Putamen (tissue), 1 donor: ENCODE data around the gene TERT.

Source experiments
- DNase-seq: peaks from one replicate; pipeline ENCODE4 v3.0.0-alpha.2; 2016; ENCODE audit warnings: low spot score

The TERT gene

GRCh38 chr5:1206521-1207412 lies 88.1 kb downstream of the TERT start:
- no peak for DNase-seq

- DNase-seq = no peak
Observed at GRCh38 chr5:1205255-1206180, 89.3 kb downstream of the TERT start.

DNA sequence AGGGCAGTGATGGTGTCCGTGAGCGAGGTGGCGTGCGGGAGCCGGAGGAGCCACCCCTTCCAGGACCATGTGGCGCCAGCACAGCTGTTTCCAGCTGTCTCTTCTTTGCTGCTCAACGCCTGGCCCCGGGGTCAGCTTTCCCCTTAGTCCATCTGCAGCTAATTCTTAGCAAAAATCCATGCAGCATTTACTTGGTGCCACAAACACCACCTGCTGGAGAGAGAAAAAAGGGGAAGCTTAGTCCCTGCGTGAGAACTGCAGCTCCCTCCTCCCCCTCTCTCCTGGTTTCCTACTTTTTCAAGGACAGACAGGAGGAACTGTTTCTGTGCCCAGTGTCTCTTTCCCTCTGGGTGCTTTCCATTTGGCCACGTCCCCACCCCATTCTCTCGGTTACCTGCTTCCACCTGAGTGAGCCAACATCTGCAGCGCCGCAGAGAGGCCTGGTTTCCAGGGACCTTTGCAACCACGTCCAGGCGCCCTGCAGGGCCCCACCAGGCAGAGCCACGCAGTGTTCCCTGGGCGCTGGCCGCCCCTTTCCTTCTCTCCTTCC lies 90.1 kb downstream of the TERT start:
- no peak for DNase-seq

GRCh38 chr5:1203968-1204692 lies 90.7 kb downstream of the TERT start:
- no peak for DNase-seq

DNA sequence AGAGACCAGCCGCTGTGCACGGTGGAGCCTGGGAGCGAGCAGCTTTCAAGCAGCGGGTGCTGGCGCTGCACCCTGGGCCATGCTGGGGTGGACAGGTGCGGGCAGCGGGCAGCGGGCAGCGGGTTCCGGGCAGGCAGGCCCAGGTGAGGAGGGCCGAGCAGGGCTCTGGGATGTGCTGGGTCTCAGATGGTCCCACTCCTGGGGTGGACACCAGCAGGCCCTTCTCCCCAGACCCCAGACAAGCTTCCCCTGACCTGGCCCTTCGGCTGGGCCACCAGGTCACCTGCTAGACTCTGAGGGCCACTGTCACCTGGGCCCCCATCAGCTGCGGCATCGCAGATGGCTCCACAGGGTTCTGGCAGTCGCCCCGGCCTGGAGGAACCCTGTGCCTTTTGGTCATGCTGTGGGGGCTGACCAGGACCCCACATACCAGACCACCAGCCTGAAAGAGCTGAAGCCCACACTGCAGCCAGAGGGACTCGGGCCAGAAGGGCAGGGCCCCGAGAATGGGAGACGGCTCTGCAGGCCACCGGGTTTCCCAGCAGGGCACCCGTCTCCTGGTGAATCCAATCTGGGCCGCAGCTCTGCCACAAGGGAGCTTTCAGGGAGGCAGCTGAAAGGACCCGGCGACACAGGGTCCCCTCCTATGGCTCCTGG lies 91.4 kb downstream of the TERT start:
- no peak for DNase-seq
